ENCODE measurements around the gene TMEM81.

- TF ChIP-seq CTCF (IDR thresholded peaks at IDR 0.05) = no peak
- no peak for TF ChIP-seq ZFX (IDR thresholded peaks at IDR 0.05; ENCODE audit: borderline replicate concordance)
Observed at GRCh38 chr1:205074084-205074483, 10.2 kb downstream of the TMEM81 start.

Data from 22Rv1 (cell line).